Progenitor cell of endocrine pancreas (in vitro differentiated cells): Measurements from ENCODE around the gene VPS33A. TPM values are rescaled to one million over a fixed set of nuclear protein-coding genes. Genes with fewer than 3 reads are reported as not detected.
"Not testable (repeated sequence)": the region's sequence is repeated elsewhere in the genome, so short reads cannot be mapped to it uniquely, and the experiment has no call there.

Experiments used
- DNase-seq: peaks from one replicate; pipeline ENCODE4 v3.0.0; 2021; ENCODE audit warnings: low spot score; ENCODE audit not compliant: unreplicated experiment
- H3K27ac Mint-ChIP-seq: 2 replicates; pipeline ENCODE4 v1.8.0; 2021; ENCODE audit warnings: mild to moderate bottlenecking, moderate library complexity, mixed read lengths
- H3K27me3 Mint-ChIP-seq: 2 replicates; pipeline ENCODE4 v1.8.0; 2021; ENCODE audit warnings: mixed read lengths
- H3K36me3 Mint-ChIP-seq: 2 replicates; pipeline ENCODE4 v1.8.0; 2022; ENCODE audit warnings: mixed read lengths; ENCODE audit not compliant: insufficient read depth
- H3K4me1 Mint-ChIP-seq: 2 replicates; pipeline ENCODE4 v1.8.0; 2021; ENCODE audit warnings: low read depth, mixed read lengths
- H3K4me3 Mint-ChIP-seq: 2 replicates; pipeline ENCODE4 v1.8.0; 2021; ENCODE audit warnings: low read depth, mild to moderate bottlenecking, moderate library complexity, mixed read lengths
- H3K9me3 Mint-ChIP-seq: 2 replicates; pipeline ENCODE4 v1.8.0; 2021; ENCODE audit warnings: low read depth, mixed read lengths
- total RNA-seq: library from RNA; stranded (reverse); gene quantifications from 2 replicates; pipeline ENCODE4 v1.2.1, GENCODE V29; 2021
- TF ChIP-seq, protein P1 (sequence below): fragments of 200-600 bp; sonication (generic); IDR thresholded peaks from one replicate; pipeline ENCODE4 v1.5.0; 2021; ENCODE audit warnings: antibody characterized with exemption, mild to moderate bottlenecking; ENCODE audit not compliant: unreplicated experiment

The VPS33A gene
- total RNA-seq, 1 donor from 2014 or later, result 33.2 TPM

- H3K4me1 Mint-ChIP-seq, result no peaks in the 10 kb centered on the region
- peaks cover 17% of the 10 kb centered on the region for H3K36me3 Mint-ChIP-seq
- H3K27ac Mint-ChIP-seq, result no peak overlapping the region
- H3K9me3 Mint-ChIP-seq, result no peaks in the 10 kb centered on the region
- peaks cover 50% of the 10 kb centered on the region for H3K27me3 Mint-ChIP-seq
- TF ChIP-seq, protein P1, sequence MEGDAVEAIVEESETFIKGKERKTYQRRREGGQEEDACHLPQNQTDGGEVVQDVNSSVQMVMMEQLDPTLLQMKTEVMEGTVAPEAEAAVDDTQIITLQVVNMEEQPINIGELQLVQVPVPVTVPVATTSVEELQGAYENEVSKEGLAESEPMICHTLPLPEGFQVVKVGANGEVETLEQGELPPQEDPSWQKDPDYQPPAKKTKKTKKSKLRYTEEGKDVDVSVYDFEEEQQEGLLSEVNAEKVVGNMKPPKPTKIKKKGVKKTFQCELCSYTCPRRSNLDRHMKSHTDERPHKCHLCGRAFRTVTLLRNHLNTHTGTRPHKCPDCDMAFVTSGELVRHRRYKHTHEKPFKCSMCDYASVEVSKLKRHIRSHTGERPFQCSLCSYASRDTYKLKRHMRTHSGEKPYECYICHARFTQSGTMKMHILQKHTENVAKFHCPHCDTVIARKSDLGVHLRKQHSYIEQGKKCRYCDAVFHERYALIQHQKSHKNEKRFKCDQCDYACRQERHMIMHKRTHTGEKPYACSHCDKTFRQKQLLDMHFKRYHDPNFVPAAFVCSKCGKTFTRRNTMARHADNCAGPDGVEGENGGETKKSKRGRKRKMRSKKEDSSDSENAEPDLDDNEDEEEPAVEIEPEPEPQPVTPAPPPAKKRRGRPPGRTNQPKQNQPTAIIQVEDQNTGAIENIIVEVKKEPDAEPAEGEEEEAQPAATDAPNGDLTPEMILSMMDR, result no peak
- DNase-seq, result no peak
- peak overlapping the region; percentile 62 for H3K4me3 Mint-ChIP-seq
Observed at GRCh38 chr12:122205053-122205925, 61.0 kb downstream of the VPS33A start.

DNA sequence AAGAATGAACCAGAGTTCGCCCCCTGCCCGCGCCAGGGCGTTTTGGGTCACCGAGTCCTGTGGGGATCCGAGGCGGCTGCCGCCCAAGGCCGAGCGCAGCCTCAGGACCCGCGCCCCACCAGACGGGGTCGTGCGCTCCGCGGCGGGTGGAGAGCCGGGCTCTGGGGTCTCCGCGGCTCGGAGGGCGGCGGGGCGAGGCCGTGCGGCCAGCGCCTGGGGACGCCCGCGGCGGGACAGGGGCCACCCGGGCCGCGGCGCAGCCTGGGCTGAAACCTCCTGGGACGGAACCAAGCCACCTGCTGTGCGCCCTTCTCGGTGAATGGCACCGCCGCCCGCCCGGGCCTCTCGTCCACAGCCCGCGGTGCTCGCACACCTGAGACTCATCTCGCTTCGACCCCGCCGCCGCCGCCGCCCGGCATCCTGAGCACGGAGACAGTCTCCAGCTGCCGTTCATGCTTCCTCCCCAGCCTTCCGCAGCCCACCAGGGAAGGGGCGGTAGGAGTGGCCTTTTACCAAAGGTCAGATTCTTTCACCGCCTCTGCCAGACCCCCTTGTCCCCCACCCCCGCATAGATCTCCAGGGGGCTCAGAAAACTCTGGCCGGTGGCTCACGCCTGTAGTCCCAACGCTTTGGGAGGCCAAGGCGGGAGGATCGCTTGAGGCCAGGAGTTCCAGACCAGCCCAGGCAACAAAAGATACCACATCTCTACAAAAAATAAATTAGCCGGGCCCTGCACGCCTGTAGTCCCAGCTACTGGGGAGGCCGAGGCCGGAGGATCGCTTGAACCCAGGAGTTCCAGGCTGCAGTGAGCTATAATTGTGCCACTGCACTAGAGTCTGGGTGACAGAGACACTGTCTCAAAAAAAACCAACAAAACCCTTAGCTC, 61.9 kb downstream of the VPS33A start:
- no peak for DNase-seq
- H3K27me3 Mint-ChIP-seq, result peaks cover 58% of the 10 kb centered on the region
- H3K36me3 Mint-ChIP-seq, result peaks cover 12% of the 10 kb centered on the region
- H3K4me1 Mint-ChIP-seq, result no peaks in the 10 kb centered on the region
- H3K9me3 Mint-ChIP-seq, result no peaks in the 10 kb centered on the region
- TF ChIP-seq, protein P1, result no peak
- no peak overlapping the region for H3K27ac Mint-ChIP-seq
- peak overlapping the region; percentile 62 for H3K4me3 Mint-ChIP-seq

DNA sequence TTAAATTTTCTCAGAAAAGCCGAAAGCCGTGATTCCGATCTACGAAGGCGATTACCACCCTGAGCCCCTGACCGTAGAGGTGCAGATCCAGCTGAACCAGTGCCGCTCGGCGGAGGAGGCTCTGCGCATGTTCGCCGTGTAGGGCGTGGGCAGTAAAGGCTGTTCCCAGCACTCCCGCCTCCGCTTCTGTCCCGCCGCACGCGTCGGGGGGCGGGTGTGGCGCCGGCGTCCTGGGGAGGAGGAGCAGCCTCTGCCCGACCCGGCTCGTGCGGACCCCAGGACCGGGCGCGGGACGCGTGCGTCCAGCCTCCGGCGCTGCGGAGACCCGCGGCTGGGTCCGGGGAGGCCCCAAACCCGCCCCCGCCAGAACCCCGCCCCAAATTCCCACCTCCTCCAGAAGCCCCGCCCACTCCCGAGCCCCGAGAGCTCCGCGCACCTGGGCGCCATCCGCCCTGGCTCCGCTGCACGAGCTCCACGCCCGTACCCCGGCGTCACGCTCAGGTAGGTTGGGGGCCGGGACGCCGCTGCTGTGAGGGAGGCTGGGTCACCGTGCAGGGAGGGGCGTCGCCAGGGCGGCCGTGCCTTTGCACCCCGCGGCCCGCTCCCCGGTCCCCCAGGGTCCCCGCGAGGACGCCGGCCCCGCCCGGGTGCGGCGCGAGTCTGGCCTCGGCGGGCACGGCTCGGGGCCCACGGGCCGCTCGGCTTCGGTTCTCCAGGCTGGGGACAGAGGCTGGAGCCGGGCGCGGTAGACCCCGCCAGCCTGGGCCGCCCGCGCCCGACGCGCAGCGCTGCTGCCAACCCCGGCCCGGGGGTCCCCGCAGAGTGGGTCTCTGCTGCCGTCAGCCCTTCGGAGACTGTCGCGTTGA, 62.8 kb downstream of the VPS33A start, which contains the start of gene B3GNT4:
B3GNT4 (plus strand) TSS at position 409 of the 866 bp plus-strand sequence. CDS start 910 bp downstream, outside the sequence.
- TF ChIP-seq, protein P1, result no peak
- peaks cover 58% of the 10 kb centered on the region for H3K27me3 Mint-ChIP-seq
- no peaks in the 10 kb centered on the region for H3K9me3 Mint-ChIP-seq
- H3K36me3 Mint-ChIP-seq, result peaks cover 10% of the 10 kb centered on the region
- peak; percentile 42 for DNase-seq
- H3K4me1 Mint-ChIP-seq, result no peaks in the 10 kb centered on the region
- no peak within 1 kb of the TSS for H3K27ac Mint-ChIP-seq
- peak within 1 kb of the TSS; percentile 70 for H3K4me3 Mint-ChIP-seq

- peaks cover 63% of the 10 kb centered on the region for H3K27me3 Mint-ChIP-seq
- not testable (repeated sequence) for DNase-seq, H3K36me3 Mint-ChIP-seq, H3K27ac Mint-ChIP-seq, H3K9me3 Mint-ChIP-seq, H3K4me1 Mint-ChIP-seq
- H3K4me3 Mint-ChIP-seq, result peak overlapping the region; percentile 70
Observed at GRCh38 chr12:122202811-122203210, 63.5 kb downstream of the VPS33A start.

GRCh38 chr12:122202017-122202416, 64.3 kb downstream of the VPS33A start:
- Mint-ChIP-seq H3K36me3 (no peaks in the 10 kb centered on the region), H3K4me3 (no peak overlapping the region), H3K9me3 (no peaks in the 10 kb centered on the region), H3K4me1 (no peaks in the 10 kb centered on the region), H3K27me3 (peaks cover 65% of the 10 kb centered on the region), H3K27ac (no peak overlapping the region)
- TF ChIP-seq, protein P1, result no peak
- DNase-seq, result no peak
